DMS53 (cell line): ENCODE data around the gene ZNF581.
A peak's percentile ranks its signal among the peaks of the same experiment; 100 is the strongest.

Experiments
- DNase-seq: peaks from one replicate; lab custom pipeline; 2025; lab: John Stamatoyannopoulos, UW

The ZNF581 gene

GRCh38 chr19:55666343-55667005, 23.0 kb downstream of the ZNF581 start:
- DNase-seq: no peak

GRCh38 chr19:55667006-55667381, 23.5 kb downstream of the ZNF581 start:
- no peak for DNase-seq

DNA sequence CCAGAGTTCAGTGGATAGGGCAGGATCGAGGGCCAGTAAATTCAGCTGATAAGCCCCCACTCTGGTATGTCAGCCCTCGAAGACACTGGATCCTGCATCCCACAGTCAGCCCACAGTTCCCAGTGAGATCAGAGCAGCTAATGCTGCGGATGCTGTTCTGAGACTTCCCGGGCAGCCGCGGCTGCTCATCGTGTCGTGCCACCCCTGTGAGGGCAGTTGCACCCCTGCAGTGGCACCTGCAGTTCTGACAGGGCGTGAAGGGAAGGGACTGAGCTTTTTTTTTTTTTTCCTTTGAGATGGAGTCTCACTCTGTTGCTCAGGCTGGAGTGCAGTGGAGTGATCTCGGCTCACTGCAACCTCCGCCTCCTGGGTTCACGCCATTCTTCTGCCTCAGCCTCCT, 24.1 kb downstream of the ZNF581 start:
- no peak for DNase-seq

DNA sequence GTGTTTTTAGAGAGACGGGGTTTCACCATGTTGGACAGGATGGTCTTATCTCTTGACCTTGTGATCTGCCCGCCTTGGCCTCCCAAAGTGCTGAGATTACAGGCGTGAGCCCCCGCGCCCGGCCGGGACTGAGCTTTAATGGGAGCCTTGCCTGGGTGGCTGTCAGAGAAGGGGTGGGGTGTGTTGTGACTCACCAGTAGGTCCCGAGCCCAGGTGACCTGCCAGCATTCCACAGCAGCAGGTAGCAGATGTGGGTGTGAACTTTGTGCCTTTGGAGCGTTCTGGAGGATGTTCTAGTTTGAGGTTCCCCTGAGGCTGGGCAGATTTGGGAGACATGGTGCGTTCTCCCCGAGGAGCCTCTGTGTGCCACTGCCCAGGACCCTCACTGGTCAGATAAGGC, 24.5 kb downstream of the ZNF581 start:
- peak; percentile 34 for DNase-seq

GRCh38 chr19:55668603-55669348, 25.3 kb downstream of the ZNF581 start:
- no peak for DNase-seq

- DNase-seq: no peak
These were observed 26.2 kb downstream of the ZNF581 start for GRCh38 chr19:55669418-55670279.

DNA sequence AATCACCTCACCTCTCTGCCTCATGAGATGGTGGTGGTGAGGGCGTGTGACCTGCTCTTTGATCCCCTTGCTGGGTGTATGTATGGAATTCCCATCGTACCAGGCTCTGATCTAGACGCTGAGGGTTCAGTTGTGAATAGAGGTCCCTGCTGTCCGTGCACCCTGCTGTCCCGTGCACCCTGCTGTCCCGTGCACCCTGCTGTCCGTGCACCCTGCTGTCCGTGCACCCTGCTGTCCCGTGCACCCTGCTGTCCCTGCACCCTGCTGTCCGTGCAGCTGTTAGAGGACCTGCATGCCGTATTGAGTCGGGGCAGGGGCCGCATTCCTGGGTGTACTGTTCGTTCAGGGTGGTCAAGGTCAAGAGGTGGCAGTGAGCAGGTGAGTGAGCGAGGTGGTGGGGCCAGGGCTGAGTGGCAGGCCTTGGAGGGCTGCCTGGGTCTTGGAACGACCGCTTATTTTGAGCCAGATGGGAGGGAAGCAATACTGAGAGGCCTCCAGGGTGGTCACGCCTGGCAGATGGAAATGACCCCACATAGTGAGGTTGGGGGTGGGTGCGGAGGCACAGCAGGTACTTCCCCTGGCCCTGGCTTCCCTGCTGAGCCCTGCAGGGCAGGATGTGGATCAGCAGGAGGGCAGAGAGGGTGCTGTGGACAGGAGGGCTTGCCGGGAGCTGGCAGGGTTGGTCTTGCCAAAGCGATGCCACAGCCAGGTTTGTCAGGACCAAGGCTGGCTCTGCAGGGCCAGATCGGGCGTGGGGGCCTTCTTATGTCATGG, 27.0 kb downstream of the ZNF581 start:
- DNase-seq: peak; percentile 47

GRCh38 chr19:55671054-55671378, 27.6 kb downstream of the ZNF581 start:
- DNase-seq: no peak

- DNase-seq: no peak
These were observed 29.0 kb downstream of the ZNF581 start for GRCh38 chr19:55672418-55672817.

DNA sequence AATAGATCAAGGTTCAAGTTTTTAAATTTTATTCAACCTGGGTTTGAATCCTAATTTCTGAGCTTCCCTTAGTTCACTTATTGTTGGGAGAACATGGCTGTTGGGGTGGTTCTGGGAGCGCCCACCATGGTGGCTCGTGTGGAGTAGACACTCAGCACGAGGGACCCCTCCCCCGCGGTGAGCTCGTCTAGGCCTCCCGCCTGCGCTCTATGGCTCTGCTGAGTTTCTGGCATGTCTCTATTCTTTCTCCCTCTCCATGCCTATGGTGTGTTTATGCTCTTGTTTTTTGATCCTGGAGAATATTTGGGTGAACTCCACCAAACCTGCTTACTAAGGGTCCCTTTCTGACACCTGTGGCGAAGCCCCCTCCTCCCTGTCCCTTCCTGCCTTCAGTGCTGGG, 30.0 kb downstream of the ZNF581 start:
- peak; percentile 52 for DNase-seq

DNA sequence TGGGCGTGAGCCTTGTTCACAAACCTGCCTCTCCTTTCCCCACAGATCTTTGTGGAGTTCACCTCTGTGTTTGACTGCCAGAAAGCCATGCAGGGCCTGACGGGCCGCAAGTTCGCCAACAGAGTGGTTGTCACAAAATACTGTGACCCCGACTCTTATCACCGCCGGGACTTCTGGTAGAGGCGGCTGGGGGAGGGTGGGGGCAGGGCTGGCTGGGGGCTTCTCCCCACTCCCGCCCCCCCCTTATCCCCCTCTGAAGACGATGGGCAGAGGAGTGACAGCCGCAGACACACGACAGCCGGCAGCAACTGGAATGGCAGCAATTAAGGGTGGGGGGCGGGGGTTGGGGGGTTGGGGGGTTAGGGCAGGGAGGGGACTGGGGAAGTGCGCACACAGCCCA, 30.4 kb downstream of the ZNF581 start:
- peak; percentile 48 for DNase-seq

GRCh38 chr19:55674459-55674840, 31.0 kb downstream of the ZNF581 start:
- DNase-seq: peak; percentile 41

- DNase-seq: peak; percentile 99
These were observed 31.6 kb downstream of the ZNF581 start, which contains the start of gene EPN1 for GRCh38 chr19:55674841-55675660. TSS of gene EPN1 (plus strand) at chr19:55675226. CDS start at chr19:55678628, 3,402 bp downstream.

- DNase-seq: no peak
These were observed 32.4 kb downstream of the ZNF581 start for GRCh38 chr19:55675661-55676354.

DNA sequence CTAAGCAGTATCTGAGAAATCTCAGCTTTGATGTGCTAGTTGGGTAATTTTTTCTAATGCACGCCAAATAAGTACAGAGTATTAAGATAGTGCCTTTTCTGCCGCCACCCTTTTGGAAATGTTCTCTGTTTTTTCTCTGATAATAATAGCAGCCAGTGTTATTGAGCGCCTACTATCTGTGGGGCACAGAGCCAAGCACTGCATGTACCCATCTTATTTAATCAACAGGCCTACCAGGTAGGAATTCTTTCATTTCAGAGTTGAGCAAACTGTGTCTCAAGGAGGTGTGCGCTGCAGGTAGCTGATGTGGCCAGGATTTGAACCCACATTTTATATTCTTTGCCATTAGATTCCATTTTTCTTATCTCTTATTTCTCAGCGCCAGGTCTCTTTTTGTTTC, 32.9 kb downstream of the ZNF581 start:
- no peak for DNase-seq

DNA sequence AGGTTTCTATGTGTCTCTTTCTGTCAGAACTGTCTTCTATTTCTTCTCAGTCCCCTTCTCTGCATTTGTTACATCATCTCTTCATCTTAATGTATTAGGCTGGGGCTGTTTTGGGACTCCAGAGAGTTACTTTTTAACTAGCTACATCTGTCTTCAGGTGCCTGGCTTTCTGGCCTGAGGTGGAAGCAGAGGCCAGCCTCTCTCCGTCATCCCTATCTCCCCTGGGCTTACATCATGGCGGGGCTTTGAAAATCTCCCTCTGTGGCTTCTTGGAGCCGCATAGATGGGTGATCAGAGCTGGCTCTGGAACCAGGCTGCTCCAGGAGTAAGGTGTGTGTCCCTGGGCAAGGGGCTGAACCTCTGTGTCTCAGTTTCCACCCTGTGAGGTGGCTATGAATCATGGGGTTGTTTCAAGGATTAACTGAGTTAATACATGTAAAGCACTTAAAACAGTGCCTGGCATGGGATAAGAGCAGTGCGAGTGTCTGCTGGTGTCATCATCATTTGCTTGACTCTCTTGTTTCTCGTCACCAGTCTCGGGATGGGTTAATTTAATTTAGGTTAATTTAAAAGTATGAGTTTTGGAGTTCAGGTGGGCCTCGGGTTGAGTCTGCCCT, 33.5 kb downstream of the ZNF581 start:
- no peak for DNase-seq

GRCh38 chr19:55677572-55678028, 34.2 kb downstream of the ZNF581 start:
- no peak for DNase-seq

DNA sequence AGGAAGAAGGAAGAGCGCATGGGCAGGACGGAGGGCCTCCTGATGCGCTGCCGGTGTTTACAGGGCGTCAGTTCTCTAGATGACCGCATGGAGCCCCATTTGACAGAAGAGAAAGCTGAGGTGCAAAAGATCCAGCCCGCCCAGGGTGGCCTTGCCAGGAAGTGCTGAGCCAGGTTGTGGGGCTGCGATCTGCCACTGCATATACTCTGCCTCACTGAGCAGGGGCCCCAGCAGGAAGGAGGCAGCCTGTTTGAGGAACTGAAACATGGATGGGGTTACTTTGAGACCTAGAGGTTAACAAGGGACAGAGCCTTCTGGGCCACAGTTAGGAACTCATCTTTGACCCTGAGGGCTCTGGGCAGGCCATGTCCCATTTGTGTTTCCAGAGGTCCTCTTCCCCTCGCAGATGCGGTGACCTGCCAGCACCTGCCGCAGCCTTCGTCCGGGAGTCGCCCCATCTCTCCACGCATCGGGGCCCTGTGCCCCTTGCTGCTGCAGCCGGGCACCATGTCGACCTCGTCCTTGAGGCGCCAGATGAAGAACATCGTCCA, 34.7 kb downstream of the ZNF581 start:
- DNase-seq: no peak

DNA sequence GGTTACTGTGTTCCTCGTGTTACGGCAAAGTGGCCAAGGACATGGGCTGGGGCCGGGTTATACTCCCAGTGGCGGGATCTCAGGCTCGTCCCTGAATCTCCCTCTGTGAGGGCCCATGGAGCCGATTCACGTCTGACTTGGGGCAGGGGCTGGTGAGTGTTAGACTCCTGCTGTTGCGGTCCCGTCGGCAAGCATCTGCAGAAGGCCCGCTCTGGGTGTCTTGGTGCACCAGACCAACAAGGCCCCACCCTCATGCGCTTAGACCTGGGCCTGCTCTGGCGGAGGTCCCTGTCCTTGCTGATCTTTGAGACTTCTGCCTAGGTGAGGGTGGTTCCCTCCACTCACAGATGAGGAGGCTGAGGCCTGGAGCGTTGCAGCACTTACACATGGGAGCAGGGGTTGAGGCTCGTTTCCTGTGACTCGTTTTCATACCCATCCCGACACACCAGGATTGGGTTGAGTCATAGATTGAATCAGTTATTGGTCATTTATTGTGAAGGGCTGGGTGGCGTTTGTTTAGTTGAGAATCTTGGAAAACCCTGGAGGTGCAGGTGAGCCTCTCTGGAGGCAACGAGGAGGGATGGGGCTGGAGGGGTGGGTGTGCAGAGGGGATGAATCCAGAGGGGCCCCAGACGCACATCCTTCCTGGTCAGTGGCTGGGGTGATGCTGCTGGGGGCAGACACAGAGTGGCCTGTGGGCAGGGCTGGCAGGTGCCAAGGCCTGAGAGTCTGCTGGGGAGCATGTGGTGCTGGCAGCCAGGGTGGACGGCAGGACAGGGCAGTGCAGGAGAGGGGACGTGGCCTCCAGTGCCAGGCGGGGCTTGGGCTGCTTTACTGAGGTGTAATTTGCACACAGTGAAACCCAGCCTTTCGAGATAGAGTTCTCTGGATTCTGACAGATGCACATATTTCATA, 36.2 kb downstream of the ZNF581 start:
- no peak for DNase-seq
